NCI-H82 treated with DMSO at 0.1 percent for 48 hours (cell line): ENCODE measurements around the gene PARD3B.

Experiments
- DNase-seq: peaks from one replicate; lab custom pipeline; 2025; ENCODE audit not compliant: unreplicated experiment; lab: John Stamatoyannopoulos, UW

Gene PARD3B

DNA sequence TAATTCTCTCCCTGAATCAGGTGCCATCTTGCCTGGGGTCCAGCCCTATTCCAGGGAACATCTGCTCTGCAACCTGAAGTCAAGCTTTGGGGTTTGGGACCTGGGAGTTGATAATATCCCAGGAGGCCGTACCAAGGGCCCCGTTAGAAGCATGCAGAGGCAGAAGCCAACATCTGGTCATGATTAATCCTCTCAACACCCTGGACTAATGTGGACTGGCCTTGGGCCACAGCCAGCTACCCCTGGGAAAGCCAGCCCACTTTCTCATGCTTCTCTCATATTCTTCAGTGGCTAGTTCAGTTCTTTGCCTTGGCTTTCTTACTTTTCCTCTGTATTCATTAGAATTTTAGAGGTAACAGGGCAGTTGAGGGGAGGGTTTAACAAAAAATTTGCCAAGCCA lies 621.5 kb downstream of the PARD3B start:
- DNase-seq: no peak

DNA sequence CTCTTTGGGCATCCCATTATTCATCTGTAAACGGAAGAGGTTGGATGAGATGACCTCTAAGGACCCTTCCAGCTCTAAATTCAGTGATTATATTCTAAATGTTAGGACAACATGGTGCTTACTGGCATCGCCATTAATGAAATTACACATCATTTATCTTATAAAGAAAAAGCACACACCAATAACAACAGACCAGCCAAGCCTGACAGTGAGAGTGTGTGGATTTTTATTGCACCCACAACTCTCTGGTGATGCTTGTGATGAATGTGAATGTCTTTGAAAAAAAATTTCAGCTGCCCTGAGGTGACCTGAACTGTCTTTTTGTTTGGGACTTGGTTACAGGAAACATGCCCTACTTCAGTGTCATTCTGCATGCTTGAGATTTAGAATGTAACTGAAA lies 623.7 kb downstream of the PARD3B start:
- DNase-seq: no peak

DNA sequence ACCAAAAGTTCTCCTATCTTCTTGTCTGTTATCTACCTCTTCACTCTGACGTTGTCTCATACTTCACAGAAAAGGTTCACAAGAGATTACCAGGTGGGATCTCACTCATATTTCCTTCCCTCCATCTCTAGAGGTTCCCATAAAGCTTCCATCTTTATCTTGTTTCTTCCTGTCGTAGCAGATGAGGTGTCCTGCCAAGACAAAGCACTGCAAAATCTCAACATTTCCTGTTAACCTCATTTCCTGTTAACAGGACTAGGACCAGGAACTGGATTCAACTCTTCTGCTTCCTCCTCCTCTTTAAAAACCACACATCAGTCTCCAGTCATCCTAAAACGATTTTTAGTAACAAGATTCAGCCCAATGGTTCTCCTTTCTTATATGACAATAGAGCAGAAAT lies 624.2 kb downstream of the PARD3B start:
- DNase-seq: no peak

DNA sequence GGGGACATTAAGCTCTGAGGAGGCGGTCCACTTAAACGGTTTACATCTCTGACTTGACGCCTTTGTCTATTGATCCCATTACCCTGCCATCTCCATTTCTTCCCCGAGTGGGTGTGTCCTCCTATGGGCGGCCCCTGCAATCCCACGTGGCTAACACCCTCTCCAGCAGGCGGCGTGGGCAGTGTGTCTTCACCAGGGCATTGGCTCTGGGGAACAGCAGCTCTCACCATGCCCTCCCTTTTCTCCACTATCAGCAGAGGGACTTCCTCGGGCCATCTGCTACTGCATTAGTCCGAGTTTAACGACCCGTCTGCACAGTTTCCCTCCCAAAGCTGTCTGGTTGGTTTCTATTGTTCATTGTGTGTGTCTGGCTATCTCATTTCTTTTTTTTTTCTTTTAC lies 625.1 kb downstream of the PARD3B start:
- peak; percentile 9 for DNase-seq

DNA sequence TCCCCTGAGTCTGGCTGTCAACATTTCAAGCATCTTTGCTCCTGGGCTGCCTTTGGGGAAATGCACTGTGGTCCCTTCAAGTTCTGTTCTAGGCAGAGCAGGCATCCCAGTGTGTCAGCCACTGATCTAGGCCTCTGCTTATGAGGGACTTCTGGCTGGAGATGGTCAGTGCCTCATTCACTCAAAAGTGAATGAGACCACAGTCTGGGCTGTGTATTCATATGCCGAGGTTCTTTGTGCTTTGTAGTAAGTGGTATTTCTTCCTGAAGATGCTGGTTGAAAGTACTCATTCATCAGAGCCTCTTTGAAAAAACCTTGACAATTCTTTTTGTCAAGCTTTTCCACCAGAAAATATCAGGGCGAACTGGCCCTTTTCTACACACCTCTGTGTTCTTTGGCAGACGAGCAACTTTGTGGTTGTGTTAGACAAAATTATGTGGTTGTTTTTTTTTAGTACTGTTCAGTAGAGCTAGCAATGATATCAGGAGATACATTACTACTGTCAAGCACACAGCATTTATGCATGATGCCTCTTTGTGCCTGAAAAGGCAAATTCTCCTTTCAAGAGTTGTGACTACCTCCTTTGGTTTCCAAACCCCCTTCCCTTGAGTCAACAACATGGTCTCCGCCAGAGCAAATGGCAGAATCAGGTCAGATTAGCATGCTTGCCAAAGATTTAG lies 626.1 kb downstream of the PARD3B start:
- DNase-seq: no peak

DNA sequence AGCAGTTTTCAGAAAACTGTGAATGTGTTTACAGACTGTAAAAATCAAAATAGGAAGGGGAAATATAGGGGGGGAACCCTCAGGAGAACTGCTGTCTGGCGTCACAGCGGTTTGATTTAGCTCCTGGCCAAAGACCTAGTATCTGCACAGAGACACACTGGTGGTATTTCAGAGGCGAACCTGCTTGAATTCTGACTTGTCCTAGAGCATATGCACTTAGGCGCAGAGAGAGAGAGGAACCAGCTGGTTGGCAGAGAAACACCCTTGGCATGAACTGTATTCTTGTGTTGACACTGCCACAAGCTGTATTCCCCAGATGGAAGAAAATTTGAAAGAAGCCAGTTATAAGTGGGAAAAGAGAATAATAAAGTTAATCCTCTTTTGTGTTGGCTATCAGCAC lies 630.6 kb downstream of the PARD3B start:
- DNase-seq: no peak

DNA sequence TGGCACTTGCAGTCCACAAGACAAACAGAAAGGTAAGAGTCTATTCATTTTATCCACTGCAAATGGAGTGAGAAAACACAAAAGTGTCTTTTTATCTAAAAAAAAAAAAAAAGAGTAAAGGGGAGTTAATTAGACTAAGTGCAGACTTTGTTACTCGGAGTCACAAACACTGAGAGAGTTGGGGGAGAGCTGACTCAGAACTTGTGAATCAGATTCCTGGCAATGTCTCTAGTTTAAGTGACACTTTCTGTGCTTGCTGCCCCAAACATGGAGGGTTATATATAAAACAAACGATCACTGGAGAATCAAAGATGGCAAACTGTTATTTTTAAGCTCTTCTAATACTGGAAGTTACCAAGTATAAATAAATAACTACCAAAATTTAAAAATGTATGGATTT lies 631.3 kb downstream of the PARD3B start:
- no peak for DNase-seq

DNA sequence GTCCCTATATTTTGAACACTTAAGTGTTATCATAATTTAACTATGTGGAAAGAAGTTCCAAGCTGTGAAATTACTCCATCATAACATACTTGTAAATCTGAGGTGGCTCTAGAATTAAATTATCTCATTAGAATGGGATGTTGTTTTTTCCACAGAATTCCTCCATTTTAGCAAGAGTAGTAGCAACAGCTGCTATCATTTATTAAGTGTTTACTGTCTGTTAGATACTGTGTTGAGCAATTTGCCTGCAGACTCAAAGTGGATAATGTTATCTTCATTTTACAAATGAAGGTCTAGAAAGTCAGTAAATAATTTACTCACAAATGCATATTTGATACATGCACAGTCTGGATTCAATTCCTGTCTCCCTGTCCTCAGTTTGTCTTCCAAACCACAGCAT lies 632.3 kb downstream of the PARD3B start:
- no peak for DNase-seq

DNA sequence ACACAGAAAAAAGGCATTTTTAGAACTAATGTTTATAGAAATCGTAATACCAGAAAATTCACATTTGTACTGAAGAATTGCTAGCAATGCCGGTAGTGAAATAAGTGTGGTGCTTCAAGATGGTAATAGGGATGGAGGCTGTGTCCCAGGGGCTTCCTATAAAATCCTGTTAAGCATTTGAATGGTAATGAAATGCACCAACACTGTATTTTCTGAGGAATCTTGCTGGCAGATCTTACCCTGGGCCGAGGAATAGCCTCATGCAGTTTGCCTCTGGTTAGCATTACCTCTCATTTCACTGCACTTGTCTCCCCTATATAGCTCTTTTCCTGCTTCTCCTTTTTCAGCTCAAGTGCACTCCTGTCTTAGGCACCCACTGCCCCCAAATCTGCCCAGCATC lies 635.5 kb downstream of the PARD3B start:
- DNase-seq: no peak

DNA sequence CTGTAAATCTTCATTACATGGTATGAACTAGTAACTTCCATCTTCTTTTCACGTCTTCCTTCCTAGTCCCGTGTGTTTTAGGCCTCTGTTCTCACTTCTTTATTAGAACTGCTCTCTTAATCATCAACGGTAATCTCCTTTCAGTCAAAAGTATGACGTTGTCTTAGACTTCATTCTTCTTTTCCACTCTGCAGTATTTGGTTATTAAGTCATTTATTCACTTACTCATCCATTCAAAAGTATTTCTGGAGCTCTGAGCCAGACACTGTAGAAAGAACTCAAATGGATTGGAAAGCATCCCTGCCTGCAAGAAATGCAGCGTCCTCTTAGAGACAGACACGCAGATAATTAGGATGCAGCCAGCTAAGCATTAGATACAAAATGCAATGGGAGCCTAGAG lies 642.5 kb downstream of the PARD3B start:
- no peak for DNase-seq

DNA sequence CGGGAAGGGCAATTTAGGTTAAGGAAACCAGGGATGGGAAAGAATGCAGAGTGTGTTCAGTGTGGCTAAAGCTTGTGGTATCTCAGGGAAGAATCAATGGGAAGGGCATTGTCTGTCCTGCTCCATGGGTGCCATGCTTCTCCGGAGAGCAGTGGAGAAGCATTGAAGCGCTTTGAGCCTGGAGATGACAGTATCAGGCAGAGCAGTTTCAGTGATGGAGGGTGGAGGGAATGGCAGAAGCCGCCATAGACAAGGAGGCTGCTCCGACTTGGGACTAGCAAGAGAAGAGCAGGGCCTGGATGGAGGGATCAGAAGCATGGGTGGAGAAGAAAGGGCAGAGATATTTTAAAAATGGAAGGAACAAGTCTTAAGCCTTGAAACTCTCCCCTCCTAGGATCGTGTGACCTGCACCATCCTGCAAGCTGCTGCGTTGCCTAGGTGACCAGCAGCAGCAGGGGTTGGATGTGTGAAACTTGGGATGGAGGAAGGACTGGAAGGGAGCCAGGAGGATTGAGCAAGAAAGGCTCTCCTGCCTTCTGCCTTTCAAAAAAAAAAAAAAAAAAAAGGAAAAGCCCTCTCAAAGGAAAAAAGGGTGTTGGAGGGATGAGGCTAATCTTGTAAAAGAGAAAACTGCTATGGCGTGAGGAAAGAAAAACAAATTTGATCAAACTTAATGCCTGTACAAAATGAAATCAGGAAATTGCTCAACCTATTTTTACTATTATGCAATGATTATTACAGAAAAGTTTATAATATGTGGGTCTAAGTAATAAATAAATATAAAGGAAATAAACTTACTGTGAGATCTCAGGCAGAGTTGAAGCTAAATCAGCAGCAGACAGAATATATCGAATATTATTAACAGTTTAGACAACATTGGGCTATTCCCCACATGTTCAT lies 643.2 kb downstream of the PARD3B start:
- DNase-seq: no peak

DNA sequence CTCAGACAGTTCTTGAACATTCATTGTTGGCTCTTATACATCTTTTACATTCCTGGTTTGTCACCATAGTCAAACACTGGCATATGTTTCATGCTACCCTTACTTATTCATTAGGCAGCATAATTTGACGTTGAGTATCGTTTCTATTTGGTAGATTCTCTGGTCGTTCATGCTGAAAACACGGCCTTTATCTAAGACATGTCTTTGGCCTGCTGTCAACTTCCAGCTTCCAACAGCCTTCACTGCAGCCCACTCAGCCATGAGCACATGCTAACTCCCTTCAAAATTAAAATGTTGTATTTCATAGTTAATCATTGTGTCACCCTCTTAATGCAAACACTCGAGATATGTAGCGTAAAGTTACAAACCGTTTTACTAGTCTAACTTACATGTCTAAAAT lies 644.0 kb downstream of the PARD3B start:
- no peak for DNase-seq

DNA sequence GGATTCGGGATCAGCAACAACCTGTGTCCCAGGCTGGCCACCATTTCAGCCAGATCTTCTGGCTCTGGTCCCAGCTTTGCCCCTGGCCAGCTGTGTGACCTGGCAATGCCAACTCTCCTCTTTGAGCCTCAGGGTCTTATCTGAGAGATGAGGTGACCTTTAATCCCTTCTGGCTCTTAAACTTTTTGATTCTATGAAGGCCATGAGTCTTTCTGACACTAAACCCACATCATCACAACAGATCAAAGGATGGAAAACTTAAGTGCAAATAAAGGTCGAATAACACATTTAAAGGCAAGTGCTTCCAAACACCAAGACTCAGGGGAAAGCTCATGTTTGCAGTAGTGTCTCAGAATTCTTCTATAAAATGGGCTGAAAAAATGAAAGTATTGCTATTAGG lies 645.3 kb downstream of the PARD3B start:
- DNase-seq: no peak

DNA sequence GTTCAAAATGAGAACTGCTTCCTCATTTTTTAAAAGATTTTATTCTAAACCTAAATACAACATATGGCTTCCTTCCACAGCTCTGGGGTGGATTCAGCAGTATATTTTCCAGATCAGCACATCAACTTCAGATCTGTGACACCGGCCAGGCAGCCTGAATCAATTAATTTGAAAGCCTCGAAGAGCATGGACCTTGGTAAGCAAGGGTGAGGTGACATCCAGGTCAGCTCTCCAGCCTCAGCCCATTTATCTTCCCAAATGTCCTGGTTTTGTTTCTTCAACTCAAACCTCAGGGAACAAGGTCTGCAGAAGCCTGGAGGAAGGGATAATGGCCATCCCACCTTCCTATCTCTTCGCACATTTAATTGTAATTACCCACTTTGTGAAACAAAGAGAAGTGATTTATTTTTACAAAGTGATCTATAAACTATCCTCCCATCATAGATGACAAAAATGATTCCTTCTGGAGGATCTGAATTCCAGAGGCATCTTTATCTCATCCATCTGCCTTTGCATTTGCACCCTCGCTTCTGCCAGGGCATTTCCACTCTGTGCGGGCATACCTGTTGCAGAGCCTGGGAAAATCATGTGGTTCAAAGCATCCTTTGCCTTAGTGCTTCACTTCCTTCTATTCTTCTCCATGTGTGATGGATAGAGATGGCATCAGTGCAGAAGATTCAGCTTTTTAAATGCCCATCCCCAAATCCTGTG lies 648.0 kb downstream of the PARD3B start:
- DNase-seq: no peak

DNA sequence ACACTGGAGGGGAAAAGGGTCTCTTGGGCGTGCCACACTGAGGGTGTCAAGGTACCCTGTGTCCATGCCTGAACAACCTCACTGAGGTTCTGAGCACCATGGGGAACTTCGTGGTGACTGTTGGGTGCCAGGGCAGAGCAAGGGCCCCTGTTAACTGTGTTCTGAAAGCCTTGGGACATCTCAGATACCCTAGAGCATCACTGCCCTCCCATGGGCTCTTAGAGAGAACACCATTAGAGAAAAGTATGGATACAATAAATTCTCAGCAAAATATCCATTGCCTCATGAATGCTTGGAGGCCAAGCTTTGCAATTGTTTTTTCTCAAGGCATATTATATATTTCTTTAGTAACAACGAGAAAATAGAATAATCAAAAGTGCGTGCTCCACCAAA lies 648.6 kb downstream of the PARD3B start:
- no peak for DNase-seq

DNA sequence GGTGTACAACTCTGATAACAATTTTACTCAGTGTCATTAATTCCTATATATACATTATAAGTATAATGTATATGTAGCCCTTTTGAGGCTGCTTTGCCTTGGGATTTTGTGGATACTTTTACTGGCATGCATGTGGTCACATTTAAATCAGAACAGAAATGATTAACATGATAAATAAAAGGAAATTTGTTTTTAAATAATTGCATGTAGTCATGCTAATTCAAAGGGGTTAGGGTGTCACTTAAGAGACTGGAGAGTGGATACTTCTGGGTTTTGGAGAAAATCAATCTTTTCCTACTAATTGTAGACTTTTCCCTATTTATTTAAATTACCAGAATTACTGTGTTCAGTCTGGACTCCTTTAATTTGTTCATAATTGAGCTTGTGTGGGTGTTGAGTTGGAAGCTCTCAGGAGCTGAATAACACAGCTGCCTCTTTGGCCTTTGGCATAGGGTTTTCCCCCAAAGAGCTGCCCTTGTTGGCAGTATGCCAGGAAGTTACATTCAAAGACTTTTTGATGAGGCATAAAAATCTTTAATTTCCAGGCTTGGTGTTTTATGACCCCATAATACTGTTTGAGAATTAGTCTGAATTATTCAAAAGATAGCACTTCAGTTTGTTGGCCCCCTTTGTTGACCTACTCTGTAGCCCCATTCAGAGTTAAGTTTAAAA lies 652.3 kb downstream of the PARD3B start:
- no peak for DNase-seq

DNA sequence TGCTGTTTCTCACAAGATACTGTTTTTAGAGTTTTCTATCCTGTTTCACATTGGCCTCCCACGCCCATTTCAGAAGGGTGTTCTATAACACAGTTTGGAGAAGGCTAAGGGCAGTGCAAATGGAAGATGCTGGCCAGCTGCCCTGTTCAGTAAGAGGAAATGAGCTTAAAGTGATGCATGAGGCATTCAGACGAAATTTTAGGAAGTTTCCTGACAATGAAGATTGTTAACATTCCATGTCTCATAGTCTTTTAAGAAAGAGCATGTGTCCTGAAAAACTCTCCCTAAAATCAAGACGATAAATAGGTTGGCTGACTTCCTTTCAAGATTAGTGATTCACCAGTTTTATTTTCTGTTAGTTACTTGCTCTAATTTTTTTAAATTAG lies 652.9 kb downstream of the PARD3B start:
- no peak for DNase-seq

DNA sequence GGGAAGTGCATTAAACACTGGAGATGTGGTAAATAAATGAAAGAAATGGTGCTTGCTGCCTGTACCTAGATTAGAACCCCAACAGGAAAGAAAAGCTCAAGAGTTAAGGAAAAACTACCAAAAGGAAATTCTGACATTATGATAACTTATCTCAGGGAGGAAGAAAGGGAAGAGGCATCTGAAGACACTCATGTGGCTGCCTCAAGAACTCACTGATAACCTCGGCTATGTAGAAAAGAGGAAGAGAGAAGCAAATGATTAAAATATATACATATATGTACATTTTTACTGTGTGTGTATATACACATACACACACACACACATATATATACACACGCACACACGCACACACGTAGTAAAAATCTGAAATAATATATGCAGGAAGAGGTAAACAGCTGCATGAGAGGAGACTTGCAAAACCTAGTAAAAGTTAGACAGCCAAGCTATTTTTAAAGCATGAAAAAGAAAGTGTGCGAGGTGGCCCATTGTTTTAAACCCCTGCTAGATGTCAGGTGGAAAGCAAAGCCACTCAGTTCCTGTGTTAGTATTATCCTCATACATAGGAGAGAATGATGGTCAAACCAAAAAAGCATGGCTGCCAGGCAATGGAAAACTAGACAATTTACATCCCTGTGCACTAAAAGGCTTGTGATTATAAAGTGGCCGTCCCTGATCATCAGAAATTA lies 654.0 kb downstream of the PARD3B start:
- DNase-seq: no peak

DNA sequence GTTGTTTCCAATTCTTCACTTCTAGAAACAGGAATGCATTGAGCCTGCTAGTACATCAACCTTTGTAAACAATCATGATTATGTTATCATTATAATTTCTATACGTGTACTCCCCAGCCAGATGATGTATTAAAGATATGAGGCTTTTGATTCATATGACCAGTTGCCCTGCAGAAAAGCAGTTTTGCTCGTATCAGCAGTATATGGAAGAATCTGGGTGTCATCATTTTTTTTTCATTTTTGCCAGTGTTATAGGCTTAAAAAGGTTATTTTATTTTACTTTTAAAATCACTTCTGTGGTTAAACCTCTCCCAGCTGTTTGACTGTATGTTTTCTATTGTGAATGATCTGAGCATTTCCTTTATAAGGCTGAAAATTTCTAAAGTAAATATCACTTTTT lies 665.2 kb downstream of the PARD3B start:
- DNase-seq: no peak

DNA sequence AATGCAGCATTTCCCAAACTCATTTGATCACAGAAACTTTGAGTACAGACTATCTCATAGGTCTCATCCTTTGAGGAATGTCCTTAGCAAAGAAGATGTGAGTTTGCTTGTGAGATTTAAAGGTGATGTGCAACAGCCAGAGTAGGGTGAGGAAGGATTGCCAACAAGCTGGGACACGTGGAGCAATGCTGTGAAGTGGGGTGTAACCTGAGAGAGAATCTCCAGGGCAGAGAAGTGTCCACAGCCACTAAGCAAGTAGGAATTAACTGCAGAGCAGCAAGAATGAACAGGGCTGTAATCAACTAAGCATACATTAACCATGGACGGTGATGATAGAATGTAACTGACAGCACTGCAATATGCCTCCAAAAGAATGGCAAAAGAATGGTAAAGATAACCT lies 667.1 kb downstream of the PARD3B start:
- no peak for DNase-seq

DNA sequence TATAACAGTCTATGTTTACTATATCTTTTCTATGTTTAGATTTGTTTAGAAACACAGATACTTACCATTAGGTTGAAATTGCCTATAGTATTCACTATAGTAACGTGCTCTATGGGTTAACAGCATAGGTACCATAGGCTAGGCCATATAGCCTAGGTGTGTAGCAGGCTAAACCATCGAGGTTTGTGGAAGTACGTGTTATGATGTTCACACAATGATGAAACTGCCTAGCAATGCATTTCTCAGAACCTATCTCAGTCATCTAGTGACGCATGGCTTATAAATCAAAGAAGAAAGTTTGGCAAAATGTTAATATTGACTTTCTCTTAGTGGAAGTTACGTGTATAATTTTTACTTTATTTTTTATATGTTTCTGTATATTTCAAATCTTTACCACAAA lies 670.8 kb downstream of the PARD3B start:
- DNase-seq: no peak
